ENCODE data around the gene MEIS1.

GRCh38 chr2:66585587-66585986, 150.7 kb downstream of the MEIS1 start:
- TF ChIP-seq EZH2phosphoT487 (IDR thresholded peaks at IDR 0.05; ENCODE audit: insufficient read depth, low read depth) (no peak), EZH2 (IDR thresholded peaks at IDR 0.05; ENCODE audit: insufficient read depth, poor library complexity, severe bottlenecking) (no peak)

Data from GM23248 (cell line).